Keratinocyte (primary cell): ENCODE data around the gene AGAP1. TPM values are rescaled to one million over a fixed set of nuclear protein-coding genes. Genes with fewer than 3 reads are reported as not detected.

Experiments
- DNase-seq: peaks from one replicate; pipeline ENCODE4 v3.0.0-alpha.2; 2011; ENCODE audit warnings: low read depth, missing footprints, low spot score
- FAIRE-seq: peaks from 2 replicates; lab custom pipeline; 2011; peaks lifted over from hg19 to GRCh38; lab: Jason Lieb, UNC
- H2AFZ ChIP-seq: 2 replicates; pipeline ENCODE4 v1.6.0; 2012; ENCODE audit warnings: low read length, control low read depth, inconsistent platforms; ENCODE audit not compliant: control insufficient read depth
- H3K27ac ChIP-seq: 2 replicates; pipeline ENCODE4 v1.5.1; 2011; ENCODE audit warnings: low read length; ENCODE audit not compliant: control insufficient read depth, insufficient read depth
- H3K27me3 ChIP-seq: 3 replicates; pipeline ENCODE4 v1.6.0; 2011; ENCODE audit warnings: low read length; ENCODE audit not compliant: control insufficient read depth, insufficient read depth; ENCODE audit errors: extremely low read depth
- H3K36me3 ChIP-seq, 2 experiments: 2 replicates in 1 of 2; 3 replicates in 1 of 2; pipeline ENCODE4 v1.5.1; 2011; ENCODE audit warnings: low read length in 2 of 2, mild to moderate bottlenecking in 1 of 2; ENCODE audit not compliant: control insufficient read depth in 2 of 2, insufficient read depth in 2 of 2; ENCODE audit errors: extremely low read depth in 1 of 2
- H3K4me1 ChIP-seq: 3 replicates; pipeline ENCODE4 v1.5.1; 2011; ENCODE audit warnings: low read length; ENCODE audit not compliant: control insufficient read depth, insufficient read depth; ENCODE audit errors: extremely low read depth
- H3K4me2 ChIP-seq: 3 replicates; pipeline ENCODE4 v1.6.0; 2011; ENCODE audit warnings: low read depth, low read length; ENCODE audit not compliant: control insufficient read depth, insufficient read depth; ENCODE audit errors: extremely low read depth
- H3K4me3 ChIP-seq, 3 experiments: fragments of 200-600 bp in 1 of 3; sonication (generic) in 1 of 3; 2 replicates in 2 of 3; 3 replicates in 1 of 3; pipeline ENCODE4 v1.5.1; 2011 to 2016; ENCODE audit warnings: low read length in 3 of 3, mild to moderate bottlenecking in 3 of 3, control low read depth in 2 of 3, inconsistent platforms in 1 of 3, low read depth in 1 of 3, mixed read lengths in 1 of 3, mixed run types in 1 of 3, moderate library complexity in 1 of 3; ENCODE audit not compliant: control insufficient read depth in 2 of 3, insufficient read depth in 2 of 3; ENCODE audit errors: extremely low read depth in 1 of 3
- H3K79me2 ChIP-seq: 2 replicates; pipeline ENCODE4 v1.6.0; 2012; ENCODE audit warnings: low read length; ENCODE audit not compliant: control insufficient read depth, insufficient read depth
- H3K9ac ChIP-seq: 3 replicates; pipeline ENCODE4 v1.6.0; 2011; ENCODE audit warnings: low read length; ENCODE audit not compliant: control insufficient read depth, insufficient read depth; ENCODE audit errors: extremely low read depth
- H3K9me1 ChIP-seq: 3 replicates; pipeline ENCODE4 v1.6.0; 2011; ENCODE audit warnings: low read length; ENCODE audit not compliant: control insufficient read depth, insufficient read depth; ENCODE audit errors: extremely low read depth
- H3K9me3 ChIP-seq: 2 replicates; pipeline ENCODE4 v1.5.1; 2012; ENCODE audit warnings: low read depth, low read length; ENCODE audit not compliant: control insufficient read depth
- H4K20me1 ChIP-seq: 3 replicates; pipeline ENCODE4 v1.6.0; 2011; ENCODE audit warnings: low read length; ENCODE audit not compliant: control insufficient read depth, insufficient read depth; ENCODE audit errors: extremely low read depth
- CTCF ChIP-seq, 3 experiments: IDR thresholded peaks in 1 of 3; conservative IDR thresholded peaks in 1 of 3; optimal IDR thresholded peaks in 1 of 3; 2 replicates in 2 of 3; 3 replicates in 1 of 3; pipeline versions ENCODE3 to v1.5.1; 2011; ENCODE audit warnings: low read length in 3 of 3, mild to moderate bottlenecking in 3 of 3, moderate library complexity in 2 of 3, control low read depth in 1 of 3, inconsistent platforms in 1 of 3; ENCODE audit not compliant: insufficient read depth in 2 of 3; ENCODE audit errors: extremely low read depth in 1 of 3
- EZH2 ChIP-seq: IDR thresholded peaks from one replicate; pipeline ENCODE4 v1.6.1; 2012; ENCODE audit warnings: inconsistent platforms, mild to moderate bottlenecking, low read length, moderate library complexity
- dilution Hi-C: fragments of 300-500 bp; cut with MboI; formaldehyde crosslinking; loops from one replicate; pipeline ENCODE4 v1.7.0; 2020; ENCODE audit warnings: low sequenced_read_pairs; ENCODE audit not compliant: extremely low pct_ligation_motif_present
- polyA plus RNA-seq, 5 experiments: library from polyadenylated mRNA; depleted of rRNA in 3 of 5; stranded (reverse) in 3 of 5; stranded (forward) in 1 of 5; unstranded in 1 of 5; fragments of >200 nt; gene quantifications; 1 replicate in 1 of 5; 2 replicates in 3 of 5; 3 replicates in 1 of 5; pipeline versions ENCODE4 v1.2.1 to v1.2.3, GENCODE V29; 2011 to 2012; ENCODE audit warnings: missing spikeins in 2 of 5, low read depth in 1 of 5, low replicate concordance in 1 of 5

Gene AGAP1
- polyA plus RNA-seq, 1 donor (not counting 4 experiments of a cell fraction or from before 2014, with no cell fraction given): 12.6 TPM

GRCh38 chr2:235757640-235758039 lies 263.8 kb downstream of the AGAP1 start:
- FAIRE-seq (no peak), DNase-seq (no peak)
- TF ChIP-seq CTCF (optimal IDR thresholded peaks at IDR 0.05 in 1 of 3, IDR thresholded peaks at IDR 0.05 in 1 of 3, conservative IDR thresholded peaks at IDR 0.05 in 1 of 3; ENCODE audit: extremely low read depth in 1 of 3, insufficient read depth in 2 of 3, low read length in 3 of 3): no peak
- TF ChIP-seq EZH2: no peak
- Histone ChIP-seq H2AFZ (no peak overlapping the region), H3K4me2 (no peak overlapping the region), H3K27ac (no peak overlapping the region), H3K36me3 (peaks cover 0 to 1% of the 10 kb centered on the region in 2 experiments), H3K9me3 (no peaks in the 10 kb centered on the region), H3K9ac (no peak overlapping the region), H3K79me2 (no peaks in the 10 kb centered on the region), H3K27me3 (no peaks in the 10 kb centered on the region), H3K9me1 (no peaks in the 10 kb centered on the region), H4K20me1 (no peaks in the 10 kb centered on the region), H3K4me3 (no peak overlapping the region), H3K4me1 (no peaks in the 10 kb centered on the region)
- dilution Hi-C loops: no loop called here

GRCh38 chr2:235762832-235763598 lies 269.2 kb downstream of the AGAP1 start:
- no peaks in the 10 kb centered on the region for H3K9me1 ChIP-seq
- no peak for FAIRE-seq
- no peak for DNase-seq

More at GRCh38 chr2:235762832-235763598, 269.2 kb downstream of the AGAP1 start:
- dilution Hi-C loops: no loop called here
- TF ChIP-seq CTCF (optimal IDR thresholded peaks at IDR 0.05 in 1 of 3, IDR thresholded peaks at IDR 0.05 in 1 of 3, conservative IDR thresholded peaks at IDR 0.05 in 1 of 3; ENCODE audit: extremely low read depth in 1 of 3, insufficient read depth in 2 of 3, low read length in 3 of 3) (peak in 1 of 3 experiments; percentile 9), EZH2 (no peak)
- H3K27me3 ChIP-seq: no peaks in the 10 kb centered on the region
- no peak overlapping the region for H3K4me2 ChIP-seq
- no peaks in the 10 kb centered on the region for H4K20me1 ChIP-seq
- H3K9ac ChIP-seq: no peak overlapping the region
- no peaks in the 10 kb centered on the region for H3K9me3 ChIP-seq
- H3K27ac ChIP-seq: no peak overlapping the region
- no peaks in the 10 kb centered on the region for H3K79me2 ChIP-seq
- peaks cover 2% of the 10 kb centered on the region for H3K4me1 ChIP-seq
- H3K4me3 ChIP-seq: no peak overlapping the region
- H2AFZ ChIP-seq: no peak overlapping the region
- H3K36me3 ChIP-seq: peaks cover 0 to 2% of the 10 kb centered on the region in 2 experiments
